ENCODE data around the gene SLC25A44. TPM values are rescaled to one million over a fixed set of nuclear protein-coding genes. Genes with fewer than 3 reads are reported as not detected.
"Not testable (repeated sequence)": the region's sequence is repeated elsewhere in the genome, so short reads cannot be mapped to it uniquely, and the experiment has no call there.

SLC25A44 gene
- total RNA-seq, 1 experiment from 2014 or later: 33.0 TPM

GRCh38 chr1:156177919-156178654 is 15.8 kb upstream of the SLC25A44 start:
- no peaks in the 10 kb centered on the region for H3K36me3 ChIP-seq (ENCODE audit: control insufficient read depth, insufficient read depth, low read length)
- no peak for DNase-seq (ENCODE audit: low read depth, low spot score)
- intact Hi-C loops (cut with micrococcal nuclease; ENCODE audit: unreplicated experiment): no loop called here
- no peak overlapping the region for H3K27ac ChIP-seq (ENCODE audit: low read length)
- H3K4me3 ChIP-seq (ENCODE audit: low read depth in 2 of 2, low read length in 2 of 2): no peak overlapping the region
- no peaks in the 10 kb centered on the region for H3K9me3 ChIP-seq (ENCODE audit: control insufficient read depth, insufficient read depth, low read depth, low read length)
- no TSS peak for BruUV-seq (replicated peaks)
- no peaks in the 10 kb centered on the region for H3K4me1 ChIP-seq (ENCODE audit: control insufficient read depth, insufficient read depth, low read length)
- no peak for ATAC-seq
- POLR2A ChIA-PET: interaction anchor here (0.7 kb wide), 1 partner anchor 13 kb away, joined by 8 read pairs; no protein-coding TSS in a partner anchor
- in situ Hi-C loops (cut with HindIII; ENCODE audit: low pct_unique_long_range_greater_than_20kb, low sequenced_read_pairs): no loop called here
- TF ChIP-seq POLR2AphosphoS5 (IDR thresholded peaks at IDR 0.05; ENCODE audit: low read depth, low read length): no peak
- TF ChIP-seq, protein P1, sequence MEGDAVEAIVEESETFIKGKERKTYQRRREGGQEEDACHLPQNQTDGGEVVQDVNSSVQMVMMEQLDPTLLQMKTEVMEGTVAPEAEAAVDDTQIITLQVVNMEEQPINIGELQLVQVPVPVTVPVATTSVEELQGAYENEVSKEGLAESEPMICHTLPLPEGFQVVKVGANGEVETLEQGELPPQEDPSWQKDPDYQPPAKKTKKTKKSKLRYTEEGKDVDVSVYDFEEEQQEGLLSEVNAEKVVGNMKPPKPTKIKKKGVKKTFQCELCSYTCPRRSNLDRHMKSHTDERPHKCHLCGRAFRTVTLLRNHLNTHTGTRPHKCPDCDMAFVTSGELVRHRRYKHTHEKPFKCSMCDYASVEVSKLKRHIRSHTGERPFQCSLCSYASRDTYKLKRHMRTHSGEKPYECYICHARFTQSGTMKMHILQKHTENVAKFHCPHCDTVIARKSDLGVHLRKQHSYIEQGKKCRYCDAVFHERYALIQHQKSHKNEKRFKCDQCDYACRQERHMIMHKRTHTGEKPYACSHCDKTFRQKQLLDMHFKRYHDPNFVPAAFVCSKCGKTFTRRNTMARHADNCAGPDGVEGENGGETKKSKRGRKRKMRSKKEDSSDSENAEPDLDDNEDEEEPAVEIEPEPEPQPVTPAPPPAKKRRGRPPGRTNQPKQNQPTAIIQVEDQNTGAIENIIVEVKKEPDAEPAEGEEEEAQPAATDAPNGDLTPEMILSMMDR (IDR thresholded peaks at IDR 0.05): no peak
- TF ChIP-seq TCF7L2 (IDR thresholded peaks at IDR 0.05; ENCODE audit: low read depth, low read length): no peak
- TF ChIP-seq REST (IDR thresholded peaks at IDR 0.05; ENCODE audit: insufficient read depth in 1 of 2, low read depth in 2 of 2, low read length in 1 of 2): no peak
- TF ChIP-seq SIN3A (IDR thresholded peaks at IDR 0.05; ENCODE audit: borderline replicate concordance, insufficient read depth, low read depth, low read length): no peak
- no peaks in the 10 kb centered on the region for H3K27me3 ChIP-seq (ENCODE audit: control insufficient read depth, insufficient read depth, low read length)
- CTCF ChIA-PET: no interaction called here

DNA sequence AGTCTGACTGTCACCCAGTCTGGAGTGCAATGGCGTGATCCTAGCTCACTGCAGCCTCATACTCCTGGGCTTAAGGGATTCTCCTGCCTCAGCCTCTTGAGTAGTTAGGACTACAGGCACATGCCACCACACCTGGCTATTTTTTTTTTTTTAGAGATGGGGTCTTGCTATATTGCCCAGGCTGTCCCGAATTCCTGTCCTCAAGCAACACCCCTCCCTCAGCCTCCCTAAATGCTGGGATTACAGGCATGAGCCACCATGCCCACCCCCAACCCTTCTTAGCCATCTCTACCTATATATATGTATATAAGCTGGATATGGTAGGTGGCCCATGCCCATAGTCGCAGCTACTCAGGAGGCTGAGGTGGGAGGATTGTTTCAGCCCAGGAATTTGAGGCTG is 13.4 kb upstream of the SLC25A44 start:
- POLR2A ChIA-PET: no interaction called here
- in situ Hi-C loops (cut with HindIII; ENCODE audit: low pct_unique_long_range_greater_than_20kb, low sequenced_read_pairs) (no loop called here), intact Hi-C loops (cut with micrococcal nuclease; ENCODE audit: unreplicated experiment) (no loop called here)
- ATAC-seq (no peak), DNase-seq (ENCODE audit: low read depth, low spot score) (no peak)
- TF ChIP-seq POLR2AphosphoS5 (IDR thresholded peaks at IDR 0.05; ENCODE audit: low read depth, low read length) (no peak), SIN3A (IDR thresholded peaks at IDR 0.05; ENCODE audit: borderline replicate concordance, insufficient read depth, low read depth, low read length) (no peak), REST (IDR thresholded peaks at IDR 0.05; ENCODE audit: insufficient read depth in 1 of 2, low read depth in 2 of 2, low read length in 1 of 2) (no peak), TCF7L2 (IDR thresholded peaks at IDR 0.05; ENCODE audit: low read depth, low read length) (no peak)
- TF ChIP-seq, protein P1 (IDR thresholded peaks at IDR 0.05): no peak
- Histone ChIP-seq H3K4me3 (ENCODE audit: low read depth in 2 of 2, low read length in 2 of 2) (no peak overlapping the region), H3K36me3 (ENCODE audit: control insufficient read depth, insufficient read depth, low read length) (no peaks in the 10 kb centered on the region), H3K4me1 (ENCODE audit: control insufficient read depth, insufficient read depth, low read length) (no peaks in the 10 kb centered on the region), H3K27ac (ENCODE audit: low read length) (no peak overlapping the region), H3K9me3 (ENCODE audit: control insufficient read depth, insufficient read depth, low read depth, low read length) (no peaks in the 10 kb centered on the region), H3K27me3 (ENCODE audit: control insufficient read depth, insufficient read depth, low read length) (no peaks in the 10 kb centered on the region)
- BruUV-seq (replicated peaks): no TSS peak
- CTCF ChIA-PET: no interaction called here

- BruUV-seq (replicated peaks); H3K4me3 ChIP-seq (ENCODE audit: low read depth in 2 of 2, low read length in 2 of 2); H3K36me3 ChIP-seq (ENCODE audit: control insufficient read depth, insufficient read depth, low read length); POLR2A ChIA-PET; H3K4me1 ChIP-seq (ENCODE audit: control insufficient read depth, insufficient read depth, low read length); in situ Hi-C loops (cut with HindIII; ENCODE audit: low pct_unique_long_range_greater_than_20kb, low sequenced_read_pairs); intact Hi-C loops (cut with micrococcal nuclease; ENCODE audit: unreplicated experiment); H3K9me3 ChIP-seq (ENCODE audit: control insufficient read depth, insufficient read depth, low read depth, low read length); H3K27me3 ChIP-seq (ENCODE audit: control insufficient read depth, insufficient read depth, low read length); CTCF ChIA-PET; H3K27ac ChIP-seq (ENCODE audit: low read length); DNase-seq (ENCODE audit: low read depth, low spot score); ATAC-seq: not testable (repeated sequence)
These were observed 12.4 kb upstream of the SLC25A44 start for GRCh38 chr1:156181391-156181924.
